A549 treated with Hydrocortisone at 1 μM for 4 hours (cell line): ENCODE measurements around the gene TP53TG5. TPM values are rescaled to one million over a fixed set of nuclear protein-coding genes. Genes with fewer than 3 reads are reported as not detected.

Experiments
- total RNA-seq: library from RNA; stranded (reverse); fragments of 200-300 nt; extraction: Qiagen RNA extraction; gene quantifications from 5 replicates; pipeline ENCODE4 v1.2.3, GENCODE V29; 2022

The TP53TG5 gene
- not detected in 5 replicates for total RNA-seq

GRCh38 chr20:45378191-45378590, at the start of gene TP53TG5:
Gene TP53TG5, minus strand, starts transcription at chr20:45378325. Its CDS starts 89 bp downstream, at chr20:45378236.

GRCh38 chr20:45415822-45416637, 37.9 kb upstream of the TP53TG5 start, which contains the start of gene PIGT:
Gene PIGT, plus strand, starts transcription at chr20:45416141. Its CDS starts 16 bp downstream, at chr20:45416157.

DNA sequence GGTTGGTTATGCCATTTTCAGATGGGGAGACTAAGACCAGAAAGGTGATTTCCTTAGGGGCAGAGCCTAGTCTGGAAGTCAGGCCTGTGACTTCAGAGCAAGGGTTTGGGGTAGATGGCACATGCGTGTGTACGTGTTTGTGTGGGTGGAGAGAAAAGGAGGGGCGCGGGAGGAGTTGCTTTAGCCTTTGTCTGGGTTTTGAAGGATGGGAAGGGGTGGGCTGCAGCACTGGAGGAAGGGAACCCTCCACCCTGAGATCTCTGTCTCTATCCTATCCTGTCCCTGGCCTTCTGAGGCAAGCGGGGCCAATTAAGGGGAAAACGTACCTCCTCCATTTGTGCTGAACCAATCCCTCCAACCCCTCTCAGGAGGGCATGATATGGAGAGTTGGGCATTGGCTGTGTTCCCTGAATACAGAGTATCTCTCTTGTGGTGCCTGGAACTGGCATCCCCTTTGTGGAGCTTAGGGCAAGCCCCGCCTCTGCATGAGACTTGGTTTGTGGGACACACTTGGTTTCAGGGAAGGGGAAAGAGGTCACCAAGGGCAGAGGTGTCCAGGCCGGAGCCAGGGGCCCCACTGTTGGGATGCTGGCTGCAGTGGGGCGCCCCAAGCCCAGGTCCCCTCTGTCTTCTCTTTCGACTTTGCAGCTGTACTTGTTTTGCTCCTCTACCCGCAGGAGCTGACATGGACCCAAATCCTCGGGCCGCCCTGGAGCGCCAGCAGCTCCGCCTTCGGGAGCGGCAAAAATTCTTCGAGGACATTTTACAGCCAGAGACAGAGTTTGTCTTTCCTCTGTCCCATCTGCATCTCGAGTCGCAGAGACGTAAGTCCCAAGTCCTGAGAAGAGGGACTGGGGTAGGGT, 29.9 kb upstream of the TP53TG5 start, which contains the start of gene DBNDD2:
TSS of gene DBNDD2 (plus strand) at position 507 of the 863 bp plus-strand sequence. CDS start at position 686, 179 bp downstream.

DNA sequence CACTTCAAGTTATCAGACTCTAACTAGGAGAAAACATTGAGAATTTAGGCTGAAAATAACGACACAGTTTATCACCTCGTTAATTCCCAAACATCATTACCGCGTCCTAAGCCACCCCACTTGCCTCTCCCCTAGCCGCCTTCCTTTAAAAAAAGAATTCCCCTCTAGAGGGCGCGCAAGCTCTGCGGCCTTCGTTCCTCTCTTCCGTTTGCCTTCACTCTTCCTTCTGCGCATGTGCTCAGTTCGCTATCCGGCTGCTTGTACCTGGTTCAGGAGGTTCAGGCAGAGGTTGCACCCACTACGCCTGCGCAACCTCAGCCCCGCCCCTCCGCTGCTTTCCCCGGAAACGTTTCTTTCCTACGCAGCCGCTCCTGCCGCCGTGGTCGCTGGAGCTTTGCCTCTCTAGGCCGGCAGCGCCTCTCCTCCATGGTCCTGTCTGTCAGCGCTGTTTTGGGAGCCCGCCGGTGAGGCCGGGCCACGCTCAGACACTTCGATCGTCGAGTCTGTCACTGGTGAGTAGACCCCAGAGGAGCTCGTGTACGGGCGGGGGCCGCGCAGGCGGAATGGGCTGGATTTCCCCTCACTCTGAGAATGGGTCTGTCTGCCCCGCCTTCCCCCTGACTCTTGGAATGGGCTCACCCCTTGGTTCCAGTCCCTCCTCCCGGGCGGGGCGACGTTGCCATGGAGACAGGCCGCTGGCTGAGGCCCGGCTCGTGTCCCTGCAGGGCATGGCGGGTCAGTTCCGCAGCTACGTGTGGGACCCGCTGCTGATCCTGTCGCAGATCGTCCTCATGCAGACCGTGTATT, 15.1 kb downstream of the TP53TG5 start, which contains the start of gene SYS1:
TSS of gene SYS1 (plus strand) at position 353 of the 807 bp plus-strand sequence. CDS start at position 729, 376 bp downstream.

DNA sequence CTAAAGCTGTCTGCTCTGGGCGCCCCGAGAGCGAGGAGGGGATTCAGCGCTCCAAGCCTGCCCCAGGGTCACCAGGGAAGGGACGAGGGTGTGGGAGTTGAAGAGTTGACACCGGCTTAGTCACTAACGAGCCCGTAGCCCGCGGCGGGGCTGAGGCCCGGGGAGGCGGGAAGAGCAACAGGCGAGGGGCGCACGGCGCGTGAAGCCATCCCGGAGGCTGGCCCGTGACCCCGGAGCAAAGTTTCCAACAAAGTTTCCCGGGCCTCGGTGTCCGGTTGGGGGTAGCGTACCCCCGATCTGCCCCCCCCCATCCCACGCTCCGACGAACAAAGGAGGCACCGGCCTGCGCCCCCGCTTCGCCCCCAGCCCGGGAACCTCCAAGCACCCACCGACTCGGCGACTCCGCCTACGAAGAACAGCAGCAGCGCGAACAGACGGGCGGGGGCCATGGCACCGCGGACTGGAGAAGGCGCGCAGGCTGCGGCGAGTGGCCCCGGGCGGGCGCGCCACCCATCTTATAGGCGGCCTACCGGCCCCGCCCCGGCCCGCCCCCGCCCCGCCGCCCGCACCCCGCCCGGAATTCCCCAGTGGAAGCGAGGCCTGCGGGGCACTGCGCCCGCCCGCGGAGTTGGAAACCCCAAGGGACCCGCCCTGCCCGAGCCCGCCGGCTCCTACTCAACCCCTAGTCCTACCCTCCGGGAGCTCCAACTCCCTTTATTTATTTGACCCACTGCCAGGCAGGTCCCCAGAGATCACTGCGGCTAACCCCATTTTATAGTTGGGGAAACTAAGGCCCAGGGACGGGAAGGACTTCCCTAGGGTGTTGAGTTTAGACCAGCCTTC, 30.0 kb downstream of the TP53TG5 start, which contains the start of gene SDC4:
TSS of gene SDC4 (minus strand) at position 489 of the 843 bp plus-strand sequence. CDS start at position 449, 40 bp downstream.

Other genes with a start within 250 kb of the TP53TG5 start
- 2.3 to 5.0 TPM (median 2.9 TPM) in 5 replicates for gene PI3, start 203.4 kb downstream of the TP53TG5 start, total RNA-seq
- not detected in 5 replicates for gene SEMG1, start 171.3 kb downstream of the TP53TG5 start, total RNA-seq
- not detected in 5 replicates for gene SEMG2, start 157.0 kb downstream of the TP53TG5 start, total RNA-seq
- 8.8 to 15.1 TPM (median 11.1 TPM) in 5 replicates for gene SLPI, start 123.8 kb downstream of the TP53TG5 start, total RNA-seq
- not detected in 5 replicates for gene RBPJL, start 71.5 kb downstream of the TP53TG5 start, total RNA-seq
- 0.06 to 0.16 TPM (median 0.08 TPM) in 5 replicates for gene MATN4, start 70.0 kb downstream of the TP53TG5 start, total RNA-seq
- 98.7 to 125 TPM (median 105 TPM) in 5 replicates for gene SDC4, start 29.9 kb downstream of the TP53TG5 start, total RNA-seq
- 29.7 to 33.4 TPM (median 30.1 TPM) in 5 replicates for gene SYS1, start 15.2 kb downstream of the TP53TG5 start, total RNA-seq
- gene DBNDD2, start 30.0 kb upstream of the TP53TG5 start, total RNA-seq, result 22.6 to 30.1 TPM (median 25.2 TPM) in 5 replicates
- gene PIGT, start 37.8 kb upstream of the TP53TG5 start, total RNA-seq, result 90.4 to 103 TPM (median 99.0 TPM) in 5 replicates
- gene WFDC2, start 91.4 kb upstream of the TP53TG5 start, total RNA-seq, result 0.35 TPM in 1 of 5 replicates, not detected in the others
- not detected in 5 replicates for gene SPINT3, start 137.3 kb upstream of the TP53TG5 start, total RNA-seq
- not detected in 5 replicates for gene WFDC6, start 161.2 kb upstream of the TP53TG5 start, total RNA-seq
- gene EPPIN, start 169.1 kb upstream of the TP53TG5 start, total RNA-seq, result not detected in 5 replicates
- not detected in 5 replicates for gene WFDC8, start 201.0 kb upstream of the TP53TG5 start, total RNA-seq